PC-9 (cell line): ENCODE measurements around the gene C12orf50. TPM values are rescaled to one million over a fixed set of nuclear protein-coding genes. Genes with fewer than 3 reads are reported as not detected.

Source experiments
- BruUV-seq: library from RNA; stranded (reverse); fragments of 400-500 nt; replicated peaks from 2 replicates; lab custom pipeline; 2021; lab: Mats Ljungman, UMichigan
- CTCF ChIA-PET: fragments of 300-600 bp; sonication (Branson Sonifier 250); formaldehyde crosslinking; loops from one replicate; lab custom pipeline; 2022; ENCODE audit warnings: antibody characterized with exemption; lab: Charles Lee
- POLR2A ChIA-PET: fragments of 300-600 bp; sonication (Branson Sonifier 250); formaldehyde crosslinking; loops from one replicate; lab custom pipeline; 2022; ENCODE audit warnings: antibody characterized with exemption; ENCODE audit not compliant: unreplicated experiment; lab: Charles Lee
- DNase-seq, 2 experiments: peaks; one replicate each; pipeline versions ENCODE4 v3.0.0 to v3.0.0-alpha.2; 2015 to 2022; ENCODE audit warnings: mixed read lengths in 1 of 2
- H2AFZ ChIP-seq: fragments of 200-600 bp; sonication (generic); 2 replicates; pipeline ENCODE4 v1.8.1; 2017; ENCODE audit warnings: antibody characterized with exemption
- H3F3A ChIP-seq: fragments of 200-600 bp; sonication (generic); 2 replicates; pipeline ENCODE4 v1.8.1; 2017; ENCODE audit warnings: antibody characterized with exemption, mild to moderate bottlenecking, low read depth; ENCODE audit not compliant: insufficient read depth
- H3K27ac ChIP-seq: fragments of 200-600 bp; sonication (generic); 2 replicates; pipeline ENCODE4 v1.6.1; 2016; ENCODE audit warnings: mixed run types
- H3K27me3 ChIP-seq: fragments of 200-600 bp; sonication (generic); 2 replicates; pipeline ENCODE4 v1.6.1; 2016; ENCODE audit warnings: low read depth, mixed run types; ENCODE audit not compliant: insufficient read depth
- H3K36me3 ChIP-seq: fragments of 200-600 bp; sonication (generic); 2 replicates; pipeline ENCODE4 v1.6.1; 2016; ENCODE audit warnings: low read depth, mixed run types
- H3K4me1 ChIP-seq: fragments of 200-600 bp; sonication (generic); replicated peaks from 2 replicates; pipeline ENCODE4 v1.6.1; 2016; ENCODE audit warnings: mixed run types; ENCODE audit not compliant: insufficient read depth
- H3K4me2 ChIP-seq: fragments of 200-600 bp; sonication (generic); 2 replicates; pipeline ENCODE4 v1.6.1; 2017; ENCODE audit warnings: mixed run types
- H3K4me3 ChIP-seq: fragments of 200-600 bp; sonication (generic); 2 replicates; pipeline ENCODE4 v1.6.1; 2016; ENCODE audit warnings: mixed run types
- H3K79me2 ChIP-seq: fragments of 200-600 bp; sonication (generic); 2 replicates; pipeline ENCODE4 v1.6.1; 2017; ENCODE audit warnings: low read depth, mixed run types
- H3K9me2 ChIP-seq: fragments of 200-600 bp; sonication (generic); 2 replicates; pipeline ENCODE4 v1.8.1; 2017; ENCODE audit warnings: mild to moderate bottlenecking; ENCODE audit not compliant: insufficient read depth
- H3K9me3 ChIP-seq: fragments of 200-600 bp; sonication (generic); 2 replicates; pipeline ENCODE4 v1.8.1; 2016; ENCODE audit warnings: low read depth; ENCODE audit not compliant: insufficient read depth
- H4K20me1 ChIP-seq: fragments of 200-600 bp; sonication (generic); 2 replicates; pipeline ENCODE4 v1.8.1; 2017; ENCODE audit not compliant: insufficient read depth
- EZH2 ChIP-seq: fragments of 200-600 bp; sonication (generic); IDR thresholded peaks from 2 replicates; pipeline ENCODE4 v1.8.0; 2017; ENCODE audit warnings: antibody characterized with exemption, low read depth
- intact Hi-C: fragments of 100-400 bp; cut with micrococcal nuclease; formaldehyde crosslinking; loops from one replicate; pipeline ENCODE4 v1.10.0; 2022; ENCODE audit not compliant: unreplicated experiment
- total RNA-seq: library from RNA; stranded (reverse); gene quantifications from 2 replicates; pipeline ENCODE4 v1.2.3, GENCODE V29; 2021
- TF ChIP-seq, protein P1 (sequence below): fragments of 200-600 bp; sonication (generic); conservative IDR thresholded peaks from 2 replicates; pipeline ENCODE4 v1.6.1; 2017; ENCODE audit warnings: mixed run types, antibody characterized with exemption, mild to moderate bottlenecking, moderate library complexity

C12orf50 gene
- total RNA-seq, 1 experiment from 2014 or later, result not detected

DNA sequence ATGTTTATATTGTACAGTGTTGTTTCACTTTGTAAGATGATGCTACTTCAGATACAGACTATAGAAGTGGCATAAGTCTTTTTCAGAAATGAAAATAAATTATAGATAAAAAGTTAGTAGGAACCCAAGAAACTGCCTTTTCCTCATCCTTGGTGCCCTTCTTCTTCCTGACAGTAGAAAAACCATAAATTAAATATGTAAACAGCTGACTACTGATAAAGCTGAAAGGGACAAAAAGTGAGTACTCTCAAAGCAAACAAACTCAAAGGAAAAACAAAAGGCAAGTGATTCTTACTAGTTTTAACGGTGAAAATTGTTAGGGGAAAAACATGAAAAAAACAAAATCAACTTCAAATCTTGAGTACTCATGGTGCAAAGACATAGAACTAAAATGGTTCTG is 8.6 kb upstream of the C12orf50 start:
- POLR2A ChIA-PET, result no interaction called here
- peaks cover 20% of the 10 kb centered on the region for H3K4me1 ChIP-seq
- no peak for DNase-seq
- H3K36me3 ChIP-seq, result no peaks in the 10 kb centered on the region
- H3K9me3 ChIP-seq, result no peaks in the 10 kb centered on the region
- H3K4me2 ChIP-seq, result peak overlapping the region; percentile 88; the same call in 1 of the 2 replicates
- H3K79me2 ChIP-seq, result peaks cover 53% of the 10 kb centered on the region
- CTCF ChIA-PET, result no interaction called here
- no TSS peak for BruUV-seq
- no peak overlapping the region for H3K4me3 ChIP-seq
- no peak overlapping the region for H3K27ac ChIP-seq
- H3K9me2 ChIP-seq, result no peaks in the 10 kb centered on the region
- intact Hi-C loops, result loop anchor here (5.0 kb wide), 1 partner anchor 1770 kb away; no protein-coding TSS in a partner anchor
- H3K27me3 ChIP-seq, result no peaks in the 10 kb centered on the region
- H2AFZ ChIP-seq, result no peak overlapping the region
- H4K20me1 ChIP-seq, result no peaks in the 10 kb centered on the region; the same call in 1 of the 2 replicates
- TF ChIP-seq, protein P1, sequence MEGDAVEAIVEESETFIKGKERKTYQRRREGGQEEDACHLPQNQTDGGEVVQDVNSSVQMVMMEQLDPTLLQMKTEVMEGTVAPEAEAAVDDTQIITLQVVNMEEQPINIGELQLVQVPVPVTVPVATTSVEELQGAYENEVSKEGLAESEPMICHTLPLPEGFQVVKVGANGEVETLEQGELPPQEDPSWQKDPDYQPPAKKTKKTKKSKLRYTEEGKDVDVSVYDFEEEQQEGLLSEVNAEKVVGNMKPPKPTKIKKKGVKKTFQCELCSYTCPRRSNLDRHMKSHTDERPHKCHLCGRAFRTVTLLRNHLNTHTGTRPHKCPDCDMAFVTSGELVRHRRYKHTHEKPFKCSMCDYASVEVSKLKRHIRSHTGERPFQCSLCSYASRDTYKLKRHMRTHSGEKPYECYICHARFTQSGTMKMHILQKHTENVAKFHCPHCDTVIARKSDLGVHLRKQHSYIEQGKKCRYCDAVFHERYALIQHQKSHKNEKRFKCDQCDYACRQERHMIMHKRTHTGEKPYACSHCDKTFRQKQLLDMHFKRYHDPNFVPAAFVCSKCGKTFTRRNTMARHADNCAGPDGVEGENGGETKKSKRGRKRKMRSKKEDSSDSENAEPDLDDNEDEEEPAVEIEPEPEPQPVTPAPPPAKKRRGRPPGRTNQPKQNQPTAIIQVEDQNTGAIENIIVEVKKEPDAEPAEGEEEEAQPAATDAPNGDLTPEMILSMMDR, result no peak
- no peak for TF ChIP-seq EZH2
- no peaks in the 10 kb centered on the region for H3F3A ChIP-seq

DNA sequence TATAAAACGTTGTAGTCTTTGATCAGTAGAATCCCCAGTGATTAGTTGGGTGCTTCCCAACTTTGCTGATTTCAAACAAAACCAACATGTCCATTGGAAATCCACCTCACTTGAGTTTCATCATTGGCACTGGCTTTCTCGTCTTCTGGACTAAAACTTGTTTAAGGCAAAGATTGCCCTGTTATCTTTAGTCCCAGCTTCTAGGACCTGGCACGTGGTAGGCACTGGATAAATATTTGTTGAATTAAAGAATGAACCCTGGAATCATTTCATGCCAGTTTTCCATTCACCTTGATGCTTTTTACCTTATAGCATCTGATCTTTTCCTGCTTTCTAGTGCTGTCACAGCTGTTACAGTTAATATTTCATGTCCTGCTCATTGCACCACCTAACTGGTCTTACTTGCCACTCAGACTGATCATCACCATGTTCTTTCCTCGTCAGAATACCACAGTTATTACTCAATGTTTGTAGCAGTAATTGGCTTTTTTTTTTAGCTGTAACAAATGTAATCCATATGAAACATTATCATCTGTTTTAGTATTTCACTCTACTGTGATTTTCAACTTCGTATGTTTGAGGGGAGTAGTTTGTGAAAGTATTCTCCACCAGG is 7.3 kb upstream of the C12orf50 start:
- no TSS peak for BruUV-seq
- no peaks in the 10 kb centered on the region for H3K36me3 ChIP-seq
- intact Hi-C loops, result loop anchor here (5.0 kb wide), 1 partner anchor 1769 kb away; no protein-coding TSS in a partner anchor
- peak overlapping the region; percentile 74 for H3K4me3 ChIP-seq
- peak; percentile 6 to 72 for DNase-seq
- peak overlapping the region; percentile 26 for H3K27ac ChIP-seq
- H4K20me1 ChIP-seq, result no peaks in the 10 kb centered on the region; the same call in 1 of the 2 replicates
- TF ChIP-seq, protein P1, result no peak
- TF ChIP-seq EZH2, result no peak
- H3K9me2 ChIP-seq, result no peaks in the 10 kb centered on the region
- peaks cover 20% of the 10 kb centered on the region for H3K4me1 ChIP-seq
- CTCF ChIA-PET, result interaction anchor here (0.6 kb wide), 1 partner anchor 56 kb away, joined by 3 read pairs; no protein-coding TSS in a partner anchor
- H3K9me3 ChIP-seq, result no peaks in the 10 kb centered on the region
- peak overlapping the region; percentile 95 for H2AFZ ChIP-seq
- no peaks in the 10 kb centered on the region for H3K27me3 ChIP-seq
- H3F3A ChIP-seq, result no peaks in the 10 kb centered on the region
- peaks cover 52% of the 10 kb centered on the region for H3K79me2 ChIP-seq
- POLR2A ChIA-PET, result interaction anchor here (0.6 kb wide), 1 partner anchor 1444 kb away, joined by 13 read pairs; no protein-coding TSS in a partner anchor
- peak overlapping the region; percentile 88 for H3K4me2 ChIP-seq

DNA sequence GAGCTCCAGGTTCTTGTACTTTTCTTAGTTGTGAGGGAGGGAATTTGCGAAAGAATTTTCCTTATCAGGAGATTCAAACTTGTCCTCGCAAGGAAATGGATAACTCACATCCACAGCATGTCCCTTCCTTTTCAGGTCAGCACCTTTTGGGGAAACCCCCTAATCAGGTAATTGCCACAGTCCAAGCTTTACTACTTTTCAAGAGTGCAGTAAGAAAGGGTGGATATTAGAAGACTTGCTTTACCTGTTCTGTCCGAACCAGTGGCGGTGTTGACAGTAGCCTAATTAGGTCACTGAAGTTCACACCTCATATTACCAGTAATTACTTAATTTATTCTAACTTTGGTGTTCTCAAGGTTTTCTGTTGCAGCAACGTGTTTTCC is 6.7 kb upstream of the C12orf50 start:
- TF ChIP-seq, protein P1, result no peak
- no peak for TF ChIP-seq EZH2
- Histone ChIP-seq H3K9me2 (no peaks in the 10 kb centered on the region), H3K4me1 (peaks cover 20% of the 10 kb centered on the region), H3F3A (no peaks in the 10 kb centered on the region), H3K79me2 (peaks cover 47% of the 10 kb centered on the region), H3K27me3 (no peaks in the 10 kb centered on the region), H3K4me3 (peak overlapping the region; percentile 74), H3K27ac (peak overlapping the region; percentile 27; the same call in 1 of the 2 replicates), H3K9me3 (no peaks in the 10 kb centered on the region), H4K20me1 (no peaks in the 10 kb centered on the region; the same call in 1 of the 2 replicates), H3K4me2 (peak overlapping the region; percentile 88), H3K36me3 (no peaks in the 10 kb centered on the region), H2AFZ (peak overlapping the region; percentile 95)
- ChIA-PET CTCF (no interaction called here), POLR2A (no interaction called here)
- peak in 1 of 2 experiments; percentile 52 for DNase-seq
- BruUV-seq, result TSS peak; percentile 31
- intact Hi-C loops, result loop anchor here (5.0 kb wide), 1 partner anchor 1769 kb away; no protein-coding TSS in a partner anchor
